Ishikawa (cell line): ENCODE measurements around the gene ARHGAP29.

Experiments
- CEBPB ChIP-seq: IDR thresholded peaks from 2 replicates; pipeline ENCODE4 v1.6.1; 2012
- CREB1 ChIP-seq: IDR thresholded peaks from 2 replicates; pipeline ENCODE4 v1.6.1; 2012; ENCODE audit warnings: low read depth
- EGR1 ChIP-seq: IDR thresholded peaks from 2 replicates; pipeline ENCODE4 v1.6.1; 2012
- EP300 ChIP-seq: IDR thresholded peaks from 2 replicates; pipeline ENCODE4 v1.6.1; 2012; ENCODE audit warnings: borderline replicate concordance
- FOXM1 ChIP-seq: IDR thresholded peaks from 2 replicates; pipeline ENCODE4 v1.6.1; 2012; ENCODE audit warnings: low read depth, borderline replicate concordance
- MAX ChIP-seq: IDR thresholded peaks from 2 replicates; pipeline ENCODE4 v1.6.1; 2012
- NFIC ChIP-seq: IDR thresholded peaks from 2 replicates; pipeline ENCODE4 v1.6.1; 2012
- RAD21 ChIP-seq: IDR thresholded peaks from 2 replicates; pipeline ENCODE4 v1.6.1; 2012; ENCODE audit warnings: low read depth
- REST ChIP-seq: IDR thresholded peaks from 2 replicates; pipeline ENCODE4 v1.6.1; 2012; ENCODE audit warnings: low read depth, mild to moderate bottlenecking
- TAF1 ChIP-seq: IDR thresholded peaks from 2 replicates; pipeline ENCODE4 v1.6.1; 2012; ENCODE audit warnings: low read depth, mild to moderate bottlenecking
- TEAD4 ChIP-seq: IDR thresholded peaks from 2 replicates; pipeline ENCODE4 v1.6.1; 2012
- YY1 ChIP-seq: IDR thresholded peaks from 2 replicates; pipeline ENCODE4 v1.6.1; 2012; ENCODE audit warnings: low read depth
- ZBTB7A ChIP-seq: IDR thresholded peaks from 2 replicates; pipeline ENCODE4 v1.6.1; 2012; ENCODE audit warnings: low read depth
- TF ChIP-seq, protein P1 (sequence below): IDR thresholded peaks from 2 replicates; pipeline ENCODE4 v1.6.1; 2012

- TF ChIP-seq CREB1 (no peak), EP300 (no peak), MAX (no peak), REST (no peak), CEBPB (no peak), ZBTB7A (no peak), RAD21 (no peak), EGR1 (no peak), FOXM1 (no peak), YY1 (no peak), NFIC (no peak), TEAD4 (no peak), TAF1 (no peak)
- TF ChIP-seq, protein P1, sequence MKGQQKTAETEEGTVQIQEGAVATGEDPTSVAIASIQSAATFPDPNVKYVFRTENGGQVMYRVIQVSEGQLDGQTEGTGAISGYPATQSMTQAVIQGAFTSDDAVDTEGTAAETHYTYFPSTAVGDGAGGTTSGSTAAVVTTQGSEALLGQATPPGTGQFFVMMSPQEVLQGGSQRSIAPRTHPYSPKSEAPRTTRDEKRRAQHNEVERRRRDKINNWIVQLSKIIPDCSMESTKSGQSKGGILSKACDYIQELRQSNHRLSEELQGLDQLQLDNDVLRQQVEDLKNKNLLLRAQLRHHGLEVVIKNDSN, result no peak
Measured at GRCh38 chr1:94255476-94255875, 18.1 kb upstream of the ARHGAP29 start.
